HepG2 (cell line): ENCODE results near the gene ERBB4.

ENCODE experiments used
- CBX1 ChIP-seq: IDR thresholded peaks from one replicate; pipeline ENCODE4 v1.6.1; 2016; ENCODE audit warnings: antibody characterized with exemption, low read depth
- TF ChIP-seq, protein P1 (sequence below): IDR thresholded peaks from 2 replicates; pipeline ENCODE4 v1.6.1; 2016; ENCODE audit warnings: missing compliant biosample characterization, missing genetic modification reagents, borderline replicate concordance
- TF ChIP-seq, protein P2 (sequence below): sonication (generic); formaldehyde crosslinking; IDR thresholded peaks from 2 replicates; pipeline ENCODE4 v1.5.0; 2020; ENCODE audit warnings: missing genetic modification reagents

DNA sequence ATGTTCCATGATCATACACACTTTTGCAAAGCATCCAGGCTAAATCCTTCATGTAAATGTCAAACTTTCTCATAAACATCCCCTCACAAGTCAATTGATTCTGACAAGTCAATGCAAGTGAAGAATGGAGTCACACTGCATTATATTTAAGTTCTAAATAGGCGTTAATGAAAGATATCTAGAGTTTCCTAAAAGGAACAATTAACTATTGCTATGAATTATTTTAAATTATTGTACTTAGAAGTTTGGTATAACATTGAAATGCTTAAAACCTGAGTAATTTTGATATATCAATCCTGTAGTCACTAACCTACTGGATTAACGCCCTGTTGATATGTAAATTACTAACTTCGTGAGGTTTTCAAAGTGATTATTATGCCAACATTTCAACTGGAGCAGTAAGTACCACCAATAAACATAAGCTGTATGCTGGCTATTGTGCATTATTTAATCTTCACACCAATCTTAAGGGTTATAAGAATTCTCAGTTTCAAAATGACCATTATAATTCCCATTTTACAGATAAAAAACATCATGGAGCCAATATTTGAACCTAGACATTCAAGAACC is 884.3 kb downstream of the ERBB4 start:
- TF ChIP-seq, protein P1, sequence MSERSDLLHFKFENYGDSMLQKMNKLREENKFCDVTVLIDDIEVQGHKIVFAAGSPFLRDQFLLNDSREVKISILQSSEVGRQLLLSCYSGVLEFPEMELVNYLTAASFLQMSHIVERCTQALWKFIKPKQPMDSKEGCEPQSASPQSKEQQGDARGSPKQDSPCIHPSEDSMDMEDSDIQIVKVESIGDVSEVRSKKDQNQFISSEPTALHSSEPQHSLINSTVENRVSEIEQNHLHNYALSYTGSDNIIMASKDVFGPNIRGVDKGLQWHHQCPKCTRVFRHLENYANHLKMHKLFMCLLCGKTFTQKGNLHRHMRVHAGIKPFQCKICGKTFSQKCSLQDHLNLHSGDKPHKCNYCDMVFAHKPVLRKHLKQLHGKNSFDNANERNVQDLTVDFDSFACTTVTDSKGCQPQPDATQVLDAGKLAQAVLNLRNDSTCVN: no peak
- TF ChIP-seq CBX1: no peak
- TF ChIP-seq, protein P2, sequence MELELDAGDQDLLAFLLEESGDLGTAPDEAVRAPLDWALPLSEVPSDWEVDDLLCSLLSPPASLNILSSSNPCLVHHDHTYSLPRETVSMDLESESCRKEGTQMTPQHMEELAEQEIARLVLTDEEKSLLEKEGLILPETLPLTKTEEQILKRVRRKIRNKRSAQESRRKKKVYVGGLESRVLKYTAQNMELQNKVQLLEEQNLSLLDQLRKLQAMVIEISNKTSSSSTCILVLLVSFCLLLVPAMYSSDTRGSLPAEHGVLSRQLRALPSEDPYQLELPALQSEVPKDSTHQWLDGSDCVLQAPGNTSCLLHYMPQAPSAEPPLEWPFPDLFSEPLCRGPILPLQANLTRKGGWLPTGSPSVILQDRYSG (CRISPR knock-in tag): no peak
